HepG2 (cell line): ENCODE results near the gene PSMD4. TPM values are rescaled to one million over a fixed set of nuclear protein-coding genes. Genes with fewer than 3 reads are reported as not detected.

Source experiments
- ATAC-seq: fragments of 200-7000 bp; cut with Tn5 transposase; 3 replicates; pipeline ENCODE4 v1.9.1; 2020; ENCODE audit warnings: mild to moderate bottlenecking, moderate library complexity
- BruUV-seq: library from RNA; stranded (reverse); fragments of 400-500 nt; replicated peaks from 2 replicates; lab custom pipeline; 2021; lab: Mats Ljungman, UMichigan
- CTCF ChIA-PET: fragments of 300-600 bp; formaldehyde crosslinking; extraction: SDS; loops from one replicate; lab custom pipeline; 2021; ENCODE audit warnings: low total read pairs, inconsistent platforms, low intra/inter-chr PET ratio; lab: Yijun Ruan, JAX
- POLR2A ChIA-PET: fragments of 350-600 bp; sonication (Branson Sonifier 250); formaldehyde crosslinking; loops from one replicate; lab custom pipeline; 2020; ENCODE audit warnings: antibody characterized with exemption, inconsistent platforms; lab: Yijun Ruan, JAX
- DNase-seq: peaks from one replicate; pipeline ENCODE4 v3.0.0-alpha.2; 2015; ENCODE audit warnings: low spot score
- FAIRE-seq: peaks from 3 replicates; lab custom pipeline; 2011; peaks lifted over from hg19 to GRCh38; lab: Jason Lieb, UNC
- H2AFZ ChIP-seq: one replicate; pipeline ENCODE4 v1.6.1; 2011; ENCODE audit warnings: low read length, inconsistent platforms
- H3K27ac ChIP-seq: fragments of 300-600 bp; 3 replicates; pipeline ENCODE4 v1.8.0; 2011; ENCODE audit warnings: mixed run types, mild to moderate bottlenecking, mixed read lengths, low read length, inconsistent platforms; ENCODE audit not compliant: insufficient read depth; ENCODE audit errors: extremely low read length
- H3K27me3 ChIP-seq, 2 experiments: fragments of 200-600 bp in 1 of 2; 2 replicates in 1 of 2; 3 replicates in 1 of 2; pipeline versions ENCODE4 v1.6.0 to v1.8.0; 2011; ENCODE audit warnings: low read length in 2 of 2, mild to moderate bottlenecking in 2 of 2, moderate library complexity in 2 of 2, inconsistent platforms in 1 of 2; ENCODE audit not compliant: insufficient read depth in 2 of 2, control insufficient read depth in 1 of 2
- H3K36me3 ChIP-seq, 2 experiments: fragments of 200-600 bp in 1 of 2; replicated peaks in 1 of 2; 2 replicates in 1 of 2; 3 replicates in 1 of 2; pipeline versions ENCODE4 v1.5.1 to v1.8.0; 2011; ENCODE audit warnings: low read length in 2 of 2, inconsistent platforms in 1 of 2; ENCODE audit not compliant: insufficient read depth in 2 of 2, control insufficient read depth in 1 of 2
- H3K4me1 ChIP-seq: 2 replicates; pipeline ENCODE4 v1.5.1; 2012; ENCODE audit warnings: low read length, inconsistent platforms; ENCODE audit not compliant: insufficient read depth
- H3K4me2 ChIP-seq: 2 replicates; pipeline ENCODE4 v1.6.0; 2011; ENCODE audit warnings: low read depth, low read length, inconsistent platforms
- H3K4me3 ChIP-seq, 3 experiments: fragments of 200-600 bp in 1 of 3; sonication (generic), shearing (Covaris generic) in 1 of 3; replicated peaks in 1 of 3; 2 replicates each; pipeline ENCODE4 v1.5.1; 2011 to 2016; ENCODE audit warnings: low read length in 3 of 3, inconsistent platforms in 2 of 3, low read depth in 2 of 3, mild to moderate bottlenecking in 2 of 3, control low read depth in 1 of 3, mixed read lengths in 1 of 3; ENCODE audit not compliant: insufficient read depth in 1 of 3
- H3K79me2 ChIP-seq: one replicate; pipeline ENCODE4 v1.6.1; 2011; ENCODE audit warnings: low read length, inconsistent platforms; ENCODE audit not compliant: insufficient read depth
- H3K9ac ChIP-seq: 2 replicates; pipeline ENCODE4 v1.6.0; 2011; ENCODE audit warnings: mild to moderate bottlenecking, low read depth, low read length, inconsistent platforms; ENCODE audit not compliant: insufficient read depth
- H3K9me3 ChIP-seq: 2 replicates; pipeline ENCODE4 v1.5.1; 2012; ENCODE audit warnings: mild to moderate bottlenecking, low read length
- H4K20me1 ChIP-seq: 2 replicates; pipeline ENCODE4 v1.6.0; 2011; ENCODE audit warnings: inconsistent platforms, mild to moderate bottlenecking, low read length, moderate library complexity; ENCODE audit not compliant: insufficient read depth
- ARID3A ChIP-seq: IDR thresholded peaks from 2 replicates; pipeline ENCODE4 v1.6.1; 2012; ENCODE audit warnings: low read depth, low read length, improper control_type of control experiment
- ATF1 ChIP-seq: IDR thresholded peaks from 2 replicates; pipeline ENCODE4 v1.6.1; 2016; ENCODE audit warnings: mild to moderate bottlenecking, control low read depth
- CENPT ChIP-seq: sonication (generic); formaldehyde crosslinking; IDR thresholded peaks from 2 replicates; pipeline ENCODE4 v1.8.0; 2022; ENCODE audit warnings: low read depth, mild to moderate bottlenecking, moderate library complexity, missing genetic modification reagents
- CTCF ChIP-seq: sonication (generic); formaldehyde crosslinking; IDR thresholded peaks from 2 replicates; pipeline ENCODE4 v1.5.0; 2020; ENCODE audit warnings: mild to moderate bottlenecking, missing genetic modification reagents, moderate library complexity
- HNF4G ChIP-seq, 2 experiments: sonication (generic) in 1 of 2; formaldehyde crosslinking in 1 of 2; IDR thresholded peaks; 2 replicates each; pipeline versions ENCODE4 v1.4.0 to v1.6.1; 2011 to 2020; ENCODE audit warnings: borderline replicate concordance in 2 of 2, low read depth in 2 of 2, mild to moderate bottlenecking in 2 of 2, low read length in 1 of 2, missing genetic modification reagents in 1 of 2, moderate library complexity in 1 of 2
- IRF2 ChIP-seq: IDR thresholded peaks from 2 replicates; pipeline ENCODE4 v1.6.1; 2018; ENCODE audit warnings: missing genetic modification reagents, missing compliant biosample characterization
- KAT8 ChIP-seq: IDR thresholded peaks from 2 replicates; pipeline ENCODE4 v1.6.1; 2016; ENCODE audit warnings: missing genetic modification reagents, missing compliant biosample characterization
- KLF16 ChIP-seq, 2 experiments: sonication (generic) in 1 of 2; formaldehyde crosslinking in 1 of 2; IDR thresholded peaks; 2 replicates each; pipeline versions ENCODE4 v1.6.1 to v1.8.0; 2016 to 2023; ENCODE audit warnings: missing genetic modification reagents in 2 of 2, missing compliant biosample characterization in 1 of 2
- MIXL1 ChIP-seq: IDR thresholded peaks from 2 replicates; pipeline ENCODE4 v1.6.1; 2016
- NR2F6 ChIP-seq, 2 experiments: IDR thresholded peaks; 2 replicates each; pipeline ENCODE4 v1.6.1; 2016; ENCODE audit warnings: antibody characterized with exemption in 1 of 2, mild to moderate bottlenecking in 1 of 2
- PITX1 ChIP-seq: sonication (generic); formaldehyde crosslinking; IDR thresholded peaks from 2 replicates; pipeline ENCODE4 v1.5.1; 2020; ENCODE audit warnings: mild to moderate bottlenecking, missing genetic modification reagents
- RAD21 ChIP-seq: fragments of 450-650 bp; formaldehyde crosslinking; IDR thresholded peaks from 2 replicates; pipeline ENCODE4 v1.5.0; 2020; ENCODE audit warnings: mild to moderate bottlenecking
- SAP130 ChIP-seq: IDR thresholded peaks from 2 replicates; pipeline ENCODE4 v1.6.1; 2016; ENCODE audit warnings: low read depth
- SRSF9 ChIP-seq: fragments of 200-400 bp; formaldehyde crosslinking; IDR thresholded peaks from 2 replicates; pipeline ENCODE4 v1.6.1; 2018; ENCODE audit warnings: borderline replicate concordance, mild to moderate bottlenecking, low read depth, low read length; ENCODE audit not compliant: insufficient read depth, poor library complexity, severe bottlenecking
- STAG1 ChIP-seq: sonication (generic); formaldehyde crosslinking; IDR thresholded peaks from 2 replicates; pipeline ENCODE4 v1.4.0; 2020; ENCODE audit warnings: missing genetic modification reagents
- THAP11 ChIP-seq: IDR thresholded peaks from 2 replicates; pipeline ENCODE4 v1.6.1; 2016; ENCODE audit warnings: missing biosample characterization, missing genetic modification reagents
- ZSCAN31 ChIP-seq: sonication (generic); formaldehyde crosslinking; IDR thresholded peaks from 2 replicates; pipeline ENCODE4 v1.5.0; 2020; ENCODE audit warnings: low read depth, mild to moderate bottlenecking, missing genetic modification reagents
- WGBS: methylation state at CpG from one replicate; pipeline ENCODE4 v1.1.6; 2017; ENCODE audit warnings: low lambda C conversion rate; 5-methylcytosine and 5-hydroxymethylcytosine counted together
- in situ Hi-C: cut with HindIII; loops from 2 replicates; pipeline ENCODE4 v1.10.0; 2017; ENCODE audit warnings: low pct_unique_long_range_greater_than_20kb; ENCODE audit not compliant: extremely low pct_ligation_motif_present
- intact Hi-C: fragments of 100-400 bp; cut with micrococcal nuclease; formaldehyde crosslinking; loops from one replicate; pipeline ENCODE4 v1.10.0; 2022; ENCODE audit not compliant: unreplicated experiment
- polyA plus RNA-seq, 8 experiments: library from polyadenylated mRNA; depleted of rRNA in 3 of 8; stranded (reverse) in 7 of 8; unstranded in 1 of 8; fragments of >200 nt; fragmentation: Illumina TruSeq in 4 of 8; extraction: Trizol in 4 of 8; gene quantifications; 2 replicates each; pipeline versions ENCODE4 v1.2.1 to v1.2.3, GENCODE V29; 2011 to 2016; ENCODE audit warnings: low read depth in 4 of 8, missing spikeins in 1 of 8, mixed read lengths in 1 of 8; ENCODE audit not compliant: insufficient read depth in 1 of 8
- total RNA-seq, 5 experiments: library from RNA; depleted of rRNA; stranded (reverse); fragments of >200 nt; fragmentation: Illumina TruSeq; extraction: Trizol; gene quantifications; 2 replicates each; pipeline ENCODE4 v1.2.3, GENCODE V29; 2016; ENCODE audit warnings: low read depth in 1 of 5
- TF ChIP-seq, protein P1 (sequence below): sonication (generic); formaldehyde crosslinking; IDR thresholded peaks from 2 replicates; pipeline ENCODE4 v1.4.0; 2020; ENCODE audit warnings: missing genetic modification reagents

The PSMD4 gene
- total and polyA plus RNA-seq, 2 of the 13 experiments (the other 11 are each of a cell fraction or from before 2014, with no cell fraction given) = 194 to 243 TPM

DNA sequence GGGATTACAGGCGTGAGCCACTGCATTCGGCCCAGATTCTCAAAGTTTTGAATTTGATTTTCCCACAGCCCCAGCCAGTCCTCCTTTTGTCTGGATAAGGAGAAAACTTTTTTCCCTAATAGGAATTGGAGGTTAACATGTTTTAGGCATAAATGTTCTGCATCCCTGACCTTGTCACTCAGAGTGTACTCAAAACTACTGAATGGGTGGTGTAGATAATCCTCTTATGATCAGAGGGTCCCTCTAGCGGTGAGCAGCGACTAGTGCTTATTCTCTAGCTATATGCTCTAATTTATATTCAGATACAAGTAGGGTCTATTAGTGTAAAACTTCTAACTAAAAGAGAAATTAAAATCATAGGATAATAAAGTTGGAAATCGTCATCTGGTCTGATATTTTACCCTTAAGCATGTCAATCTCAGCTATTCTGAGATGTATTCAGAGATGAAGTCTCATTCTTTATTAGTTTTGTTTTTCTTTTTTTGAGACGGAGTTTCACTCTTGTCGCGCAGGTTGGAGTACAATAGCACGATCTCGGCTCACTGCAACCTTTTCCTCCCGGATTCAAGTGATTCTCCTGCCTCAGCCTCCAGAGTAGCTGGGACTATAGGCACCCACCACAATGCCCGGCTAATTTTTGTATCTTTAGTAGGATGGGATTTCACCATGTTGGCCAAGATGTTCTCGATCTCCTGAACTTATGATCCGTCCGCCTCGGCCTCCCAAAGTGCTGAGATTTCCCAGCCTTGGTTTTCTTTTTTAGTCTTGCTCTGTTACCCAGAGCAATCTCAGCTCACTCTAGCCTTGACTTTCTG lies 2.7 kb upstream of the PSMD4 start:
- H3K9me3 ChIP-seq = no peaks in the 10 kb centered on the region
- peaks cover 3 to 22% of the 10 kb centered on the region in 2 experiments; a peak in 2 of 5 replicates for H3K36me3 ChIP-seq
- H3K4me1 ChIP-seq = peaks cover 31% of the 10 kb centered on the region
- H3K79me2 ChIP-seq = peaks cover 19% of the 10 kb centered on the region
- intact Hi-C loops = loop anchor here (1.0 kb wide), 1 partner anchor 56 kb away; no protein-coding TSS in a partner anchor
- H3K9ac ChIP-seq = no peak overlapping the region
- H2AFZ ChIP-seq = no peak overlapping the region
- no peaks in the 10 kb centered on the region for H4K20me1 ChIP-seq
- H3K4me2 ChIP-seq = no peak overlapping the region
- H3K27me3 ChIP-seq = no peaks in the 10 kb centered on the region; a peak in 1 of 5 replicates
- POLR2A ChIA-PET = interaction anchor here (0.6 to 3.5 kb wide), 6 partner anchors 13 to 120 kb away, joined by 3 to 17 read pairs (median 6); partner anchors contain the start of genes VPS72 and ZNF687
- H3K27ac ChIP-seq = no peak overlapping the region
- peak; percentile 58 for ATAC-seq
- peak; percentile 57 for FAIRE-seq
- in situ Hi-C loops = no loop called here
- 48% methylated on average over 16 of the region's 16 CpGs for WGBS
- CTCF ChIA-PET = interaction anchor here (0.7 kb wide), 1 partner anchor 56 kb away, joined by 3 read pairs; no protein-coding TSS in a partner anchor
- peak; percentile 78 for DNase-seq
- no TSS peak for BruUV-seq
- no peak overlapping the region for H3K4me3 ChIP-seq
- TF ChIP-seq CTCF (peak; percentile 77), KAT8 (CRISPR knock-in tag) (0 out of 2 replicates have a peak, but pooled peaks have one; percentile 28), NR2F6 (IDR thresholded peaks at IDR 0.05) (no peak), NR2F6 (CRISPR knock-in tag; IDR thresholded peaks at IDR 0.05) (0 out of 2 replicates have a peak, but pooled peaks have one; percentile 10), PITX1 (CRISPR knock-in tag) (peak; percentile 51; the same call in 1 of the 2 replicates), ARID3A (peak; percentile 82), RAD21 (CRISPR knock-in tag) (peak; percentile 51), IRF2 (CRISPR knock-in tag) (0 out of 2 replicates have a peak, but pooled peaks have one; percentile 23), ATF1 (CRISPR knock-in tag) (no peak), SAP130 (CRISPR knock-in tag) (peak; percentile 22; the same call in 1 of the 2 replicates), ZSCAN31 (CRISPR knock-in tag) (0 out of 2 replicates have a peak, but pooled peaks have one; percentile 24), CENPT (CRISPR knock-in tag) (no peak), THAP11 (CRISPR knock-in tag) (peak; percentile 25; the same call in 1 of the 2 replicates), KLF16 (CRISPR knock-in tag; IDR thresholded peaks at IDR 0.05) (peak in 1 of 2 experiments; percentile 53; a peak in 1 of 4 replicates), SRSF9 (no peak), STAG1 (CRISPR knock-in tag) (peak; percentile 66), HNF4G (IDR thresholded peaks at IDR 0.05; ENCODE audit: borderline replicate concordance, low read depth, low read length) (no peak), HNF4G (CRISPR knock-in tag; IDR thresholded peaks at IDR 0.05; ENCODE audit: borderline replicate concordance, low read depth) (no peak), MIXL1 (peak; percentile 58; the same call in 1 of the 2 replicates)
- TF ChIP-seq, protein P1, sequence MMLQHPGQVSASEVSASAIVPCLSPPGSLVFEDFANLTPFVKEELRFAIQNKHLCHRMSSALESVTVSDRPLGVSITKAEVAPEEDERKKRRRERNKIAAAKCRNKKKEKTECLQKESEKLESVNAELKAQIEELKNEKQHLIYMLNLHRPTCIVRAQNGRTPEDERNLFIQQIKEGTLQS (CRISPR knock-in tag) = no peak
